HEK293 (cell line): ENCODE measurements around the gene SFR1.

Experiments
- GLI2 ChIP-seq: fragments of 450-650 bp; formaldehyde crosslinking; IDR thresholded peaks from 2 replicates; pipeline ENCODE4; 2017; ENCODE audit warnings: missing biosample characterization, missing genetic modification characterization, low read depth, borderline replicate concordance
- HOXA7 ChIP-seq: sonication (generic); formaldehyde crosslinking; IDR thresholded peaks from 2 replicates; pipeline ENCODE4 v1.8.1; 2022; ENCODE audit warnings: missing genetic modification reagents, borderline replicate concordance
- KLF10 ChIP-seq: fragments of 450-650 bp; IDR thresholded peaks from 2 replicates; pipeline ENCODE4 v1.5.1; 2018; ENCODE audit warnings: missing biosample characterization, mild to moderate bottlenecking, missing genetic modification characterization
- KLF7 ChIP-seq: fragments of 450-650 bp; formaldehyde crosslinking; IDR thresholded peaks from 2 replicates; pipeline ENCODE4 v1.5.1; 2016; ENCODE audit warnings: missing biosample characterization, missing genetic modification characterization, borderline replicate concordance
- MEIS1 ChIP-seq: sonication (generic); formaldehyde crosslinking; IDR thresholded peaks from 2 replicates; pipeline ENCODE4 v1.8.1; 2022; ENCODE audit warnings: missing genetic modification reagents, mild to moderate bottlenecking, borderline replicate concordance
- PATZ1 ChIP-seq: fragments of 450-650 bp; formaldehyde crosslinking; IDR thresholded peaks from 2 replicates; pipeline ENCODE4 v1.5.1; 2016; ENCODE audit warnings: missing biosample characterization, missing genetic modification characterization
- REST ChIP-seq: fragments of 450-650 bp; formaldehyde crosslinking; IDR thresholded peaks from 2 replicates; pipeline ENCODE4 v1.5.1; 2016; ENCODE audit warnings: missing biosample characterization, missing genetic modification characterization
- TCF7L2 ChIP-seq: IDR thresholded peaks from 2 replicates; pipeline ENCODE4 v1.6.1; 2011; ENCODE audit warnings: low read depth, mild to moderate bottlenecking, inconsistent platforms, low read length, moderate library complexity, borderline replicate concordance
- WT1 ChIP-seq: fragments of 450-650 bp; formaldehyde crosslinking; IDR thresholded peaks from 2 replicates; pipeline ENCODE4 v1.5.1; 2016; ENCODE audit warnings: missing biosample characterization, missing genetic modification characterization
- YY2 ChIP-seq: fragments of 450-650 bp; formaldehyde crosslinking; IDR thresholded peaks from 2 replicates; pipeline ENCODE4 v1.5.1; 2016; ENCODE audit warnings: missing biosample characterization, missing genetic modification characterization
- ZNF10 ChIP-seq: fragments of 450-650 bp; formaldehyde crosslinking; IDR thresholded peaks from 2 replicates; pipeline ENCODE4 v1.5.1; 2017; ENCODE audit warnings: missing biosample characterization, missing genetic modification characterization
- ZNF155 ChIP-seq: fragments of 450-650 bp; formaldehyde crosslinking; IDR thresholded peaks from 2 replicates; pipeline ENCODE4 v1.5.1; 2016; ENCODE audit warnings: missing biosample characterization, missing genetic modification characterization
- ZNF16 ChIP-seq: fragments of 450-650 bp; formaldehyde crosslinking; IDR thresholded peaks from 2 replicates; pipeline ENCODE4 v1.5.1; 2016; ENCODE audit warnings: low read depth, missing biosample characterization, missing genetic modification characterization
- ZNF214 ChIP-seq: fragments of 450-650 bp; formaldehyde crosslinking; IDR thresholded peaks from 2 replicates; pipeline ENCODE4 v1.5.1; 2017; ENCODE audit warnings: missing biosample characterization, mild to moderate bottlenecking, missing genetic modification characterization, borderline replicate concordance
- ZNF223 ChIP-seq: fragments of 450-650 bp; formaldehyde crosslinking; IDR thresholded peaks from 2 replicates; pipeline ENCODE4 v1.5.1; 2016; ENCODE audit warnings: missing biosample characterization, missing genetic modification characterization
- ZNF280D ChIP-seq: fragments of 450-650 bp; formaldehyde crosslinking; IDR thresholded peaks from 2 replicates; pipeline ENCODE4 v1.5.1; 2016; ENCODE audit warnings: missing biosample characterization, missing genetic modification characterization
- ZNF404 ChIP-seq: fragments of 450-650 bp; formaldehyde crosslinking; IDR thresholded peaks from 2 replicates; pipeline ENCODE4 v1.5.1; 2017; ENCODE audit warnings: missing biosample characterization, missing genetic modification characterization
- ZNF433 ChIP-seq: fragments of 450-650 bp; formaldehyde crosslinking; IDR thresholded peaks from 2 replicates; pipeline ENCODE4 v1.5.1; 2016; ENCODE audit warnings: missing biosample characterization, missing genetic modification characterization, low read depth
- ZNF473 ChIP-seq: fragments of 450-650 bp; formaldehyde crosslinking; IDR thresholded peaks from 2 replicates; pipeline ENCODE4 v1.5.1; 2017; ENCODE audit warnings: missing biosample characterization, missing genetic modification characterization
- ZNF488 ChIP-seq: fragments of 450-650 bp; formaldehyde crosslinking; IDR thresholded peaks from 2 replicates; pipeline ENCODE4 v1.5.1; 2016; ENCODE audit warnings: missing biosample characterization, missing genetic modification characterization
- ZNF548 ChIP-seq: fragments of 450-650 bp; formaldehyde crosslinking; IDR thresholded peaks from 2 replicates; pipeline ENCODE4 v1.5.1; 2016; ENCODE audit warnings: missing biosample characterization, missing genetic modification characterization
- ZNF571 ChIP-seq: fragments of 450-650 bp; formaldehyde crosslinking; IDR thresholded peaks from 2 replicates; pipeline ENCODE4 v1.5.0; 2017; ENCODE audit warnings: missing biosample characterization, missing genetic modification characterization
- ZNF624 ChIP-seq: fragments of 450-650 bp; formaldehyde crosslinking; IDR thresholded peaks from 2 replicates; pipeline ENCODE4 v1.5.1; 2017; ENCODE audit warnings: missing biosample characterization, missing genetic modification characterization
- ZNF660 ChIP-seq: fragments of 450-650 bp; IDR thresholded peaks from 2 replicates; pipeline ENCODE4 v1.5.1; 2018; ENCODE audit warnings: missing biosample characterization, mild to moderate bottlenecking, missing genetic modification characterization
- ZNF664 ChIP-seq: fragments of 450-650 bp; formaldehyde crosslinking; IDR thresholded peaks from 2 replicates; pipeline ENCODE4 v1.5.1; 2016; ENCODE audit warnings: missing biosample characterization, missing genetic modification characterization
- ZNF692 ChIP-seq: fragments of 450-650 bp; formaldehyde crosslinking; IDR thresholded peaks from 2 replicates; pipeline ENCODE4 v1.5.1; 2016; ENCODE audit warnings: missing biosample characterization, missing genetic modification characterization
- ZNF768 ChIP-seq: fragments of 450-650 bp; formaldehyde crosslinking; IDR thresholded peaks from 2 replicates; pipeline ENCODE4 v1.5.1; 2018; ENCODE audit warnings: missing biosample characterization, mild to moderate bottlenecking, missing genetic modification characterization
- ZSCAN18 ChIP-seq: fragments of 450-650 bp; formaldehyde crosslinking; IDR thresholded peaks from 2 replicates; pipeline ENCODE4 v1.5.1; 2016; ENCODE audit warnings: missing biosample characterization, missing genetic modification characterization
- ZSCAN23 ChIP-seq: fragments of 450-650 bp; formaldehyde crosslinking; IDR thresholded peaks from 2 replicates; pipeline ENCODE4 v1.5.1; 2016; ENCODE audit warnings: missing biosample characterization, missing genetic modification characterization

Gene SFR1

GRCh38 chr10:104120903-104121484, 977 bp upstream of the SFR1 start (continued):
- no peak for TF ChIP-seq ZNF548 (tag by site-specific recombination)
- no peak for TF ChIP-seq ZNF404 (tag by site-specific recombination)
- no peak for TF ChIP-seq ZNF473
- no peak for TF ChIP-seq ZNF571
- TF ChIP-seq ZNF16 (tag by site-specific recombination): no peak
- TF ChIP-seq ZNF692 (tag by site-specific recombination): no peak
- no peak for TF ChIP-seq YY2 (tag by site-specific recombination)
- no peak for TF ChIP-seq ZSCAN23 (tag by site-specific recombination)
- no peak for TF ChIP-seq TCF7L2
- TF ChIP-seq KLF10 (tag by site-specific recombination): no peak
- no peak for TF ChIP-seq HOXA7 (CRISPR knock-in tag)
- TF ChIP-seq ZNF10 (tag by site-specific recombination): no peak
- no peak for TF ChIP-seq ZSCAN18
- 0 out of 2 replicates have a peak, but pooled peaks have one; percentile 6 for TF ChIP-seq ZNF660 (tag by site-specific recombination)
- TF ChIP-seq ZNF433 (tag by site-specific recombination): no peak
- TF ChIP-seq ZNF214 (tag by site-specific recombination): no peak
- peak; percentile 78 for TF ChIP-seq PATZ1
- TF ChIP-seq ZNF624: no peak
- no peak for TF ChIP-seq MEIS1 (CRISPR knock-in tag)
- TF ChIP-seq GLI2 (tag by site-specific recombination): no peak
- TF ChIP-seq REST (tag by site-specific recombination): no peak; the same call in 1 of the 2 replicates
- no peak for TF ChIP-seq KLF7 (tag by site-specific recombination)
- no peak for TF ChIP-seq ZNF488 (tag by site-specific recombination)
- no peak for TF ChIP-seq ZNF280D (tag by site-specific recombination)
- no peak; the same call in 1 of the 2 replicates for TF ChIP-seq ZNF768 (tag by site-specific recombination)
- TF ChIP-seq ZNF155 (tag by site-specific recombination): no peak
- no peak for TF ChIP-seq ZNF223 (tag by site-specific recombination)
- TF ChIP-seq ZNF664 (tag by site-specific recombination): peak; percentile 38; the same call in 1 of the 2 replicates
- TF ChIP-seq WT1 (tag by site-specific recombination): no peak
